GM18511 (cell line): Measurements from ENCODE around the gene SLC41A1.
"Not testable (repeated sequence)": the region's sequence is repeated elsewhere in the genome, so short reads cannot be mapped to it uniquely, and the experiment has no call there.

Experiments used
- ATAC-seq: cut with Tn5 transposase; IDR thresholded peaks from one replicate; pipeline ENCODE4 v1.9.1; 2021; ENCODE audit warnings: mild to moderate bottlenecking, moderate library complexity; ENCODE audit not compliant: unreplicated experiment

Gene SLC41A1

DNA sequence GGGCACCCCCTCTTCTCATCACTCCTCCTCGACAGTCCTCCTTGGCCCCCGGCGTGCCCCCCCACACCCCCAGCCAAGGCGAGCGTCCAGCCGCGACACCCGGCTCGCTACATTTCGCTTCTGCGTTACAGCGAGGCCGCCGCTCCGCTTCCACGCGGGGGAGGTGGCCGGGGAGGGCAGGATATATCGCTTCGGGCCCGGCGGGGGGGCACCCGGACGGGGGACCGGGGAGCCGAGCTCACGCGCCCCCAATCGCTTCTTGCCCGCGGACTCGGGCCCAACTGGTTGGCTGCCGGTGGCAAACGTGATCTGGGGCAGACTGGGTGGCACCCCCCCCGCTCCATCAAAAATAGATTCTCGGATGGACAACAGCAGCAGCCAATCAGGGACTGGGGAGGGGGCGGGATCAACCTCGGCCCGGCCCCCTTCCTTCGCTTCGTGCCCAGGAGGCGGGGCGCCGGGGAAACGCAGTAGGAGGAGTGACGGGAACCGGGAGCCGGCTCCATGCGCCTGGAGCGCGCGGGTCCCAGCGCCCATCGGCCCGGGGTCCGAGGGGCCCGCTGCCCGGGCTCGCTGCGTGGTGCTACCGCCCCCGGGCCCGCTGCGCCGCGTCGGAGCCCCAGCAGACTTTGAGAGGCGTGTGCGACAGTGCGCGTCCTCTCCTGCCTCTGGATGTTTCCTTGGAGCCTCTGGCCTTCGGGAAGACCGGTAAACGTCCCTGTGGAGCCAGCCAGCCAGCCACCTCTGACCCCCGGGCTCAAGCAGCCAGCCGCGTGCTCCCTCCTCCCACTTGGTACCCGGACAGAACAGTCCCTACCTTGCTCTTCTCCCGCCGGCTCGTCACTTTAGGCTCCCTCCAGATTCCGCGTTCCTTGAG is at the start of gene SLC41A1:
Gene SLC41A1, minus strand, starts transcription at position 321 of the 877 bp plus-strand sequence. CDS start 2,757 bp downstream, outside the sequence.
- peak; percentile 91 for ATAC-seq

- ATAC-seq = no peak
These were observed 48.5 kb upstream of the SLC41A1 start for GRCh38 chr1:205861540-205861939.

DNA sequence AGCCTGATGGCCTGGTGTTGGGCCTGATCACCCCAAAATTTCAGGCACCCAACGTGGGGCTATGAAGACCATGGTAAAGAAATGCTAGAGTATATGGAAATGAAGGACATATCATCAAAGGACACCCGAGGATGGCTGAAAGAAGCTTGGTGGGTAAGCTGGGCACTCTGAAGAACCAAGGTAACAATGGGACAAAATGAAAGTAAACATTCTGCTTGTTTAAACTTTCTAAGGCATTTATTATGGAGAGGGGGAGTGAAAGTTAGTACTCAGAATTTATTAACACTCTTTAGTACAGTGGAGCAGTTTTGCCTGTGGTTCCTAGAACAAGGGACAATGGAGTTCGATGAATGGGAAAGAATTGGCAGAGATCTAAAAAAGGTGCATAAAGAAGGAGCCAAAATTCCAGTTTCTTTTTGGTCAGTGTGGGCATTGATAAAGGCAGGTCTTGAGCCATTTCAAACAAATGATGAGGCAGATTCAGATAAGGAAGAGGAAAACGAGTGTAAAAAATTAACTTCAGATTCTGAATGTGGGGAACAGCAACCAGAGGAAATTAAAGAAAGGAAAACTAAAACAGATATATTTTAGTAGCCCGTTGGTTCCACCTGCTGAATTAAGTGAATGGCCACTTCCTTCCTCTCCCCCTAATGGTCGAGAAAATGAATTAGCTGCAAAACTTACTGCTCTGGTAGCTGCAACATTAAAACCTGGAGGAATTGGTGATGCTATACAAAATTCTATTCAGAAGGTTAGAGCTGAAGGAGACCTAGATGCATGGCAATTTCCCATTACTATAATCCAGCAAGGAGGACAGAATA is 45.4 kb upstream of the SLC41A1 start:
- no peak for ATAC-seq

- not testable (repeated sequence) for ATAC-seq
These were observed 44.5 kb upstream of the SLC41A1 start for GRCh38 chr1:205857501-205857900.

- ATAC-seq = no peak
These were observed 43.4 kb upstream of the SLC41A1 start for GRCh38 chr1:205856433-205856832.

DNA sequence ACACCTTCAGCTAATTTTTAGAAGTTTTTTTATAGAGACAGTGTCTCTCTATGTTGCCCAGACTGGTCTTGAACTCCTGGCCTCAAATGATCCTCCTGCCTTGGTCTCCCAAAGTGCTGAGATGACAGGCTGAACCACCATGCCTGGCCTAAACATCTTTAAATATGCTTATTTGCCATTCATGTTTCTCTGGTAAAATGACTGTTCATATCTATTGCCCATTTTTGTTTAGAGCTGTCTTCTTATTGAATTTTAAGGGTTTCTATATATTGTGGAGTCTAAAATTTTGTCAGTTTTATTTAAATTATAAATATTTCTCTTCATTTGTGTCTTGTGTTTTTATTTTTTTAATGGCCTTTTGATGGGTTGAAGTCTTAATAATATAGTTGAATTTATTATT is 40.0 kb upstream of the SLC41A1 start:
- no peak for ATAC-seq

DNA sequence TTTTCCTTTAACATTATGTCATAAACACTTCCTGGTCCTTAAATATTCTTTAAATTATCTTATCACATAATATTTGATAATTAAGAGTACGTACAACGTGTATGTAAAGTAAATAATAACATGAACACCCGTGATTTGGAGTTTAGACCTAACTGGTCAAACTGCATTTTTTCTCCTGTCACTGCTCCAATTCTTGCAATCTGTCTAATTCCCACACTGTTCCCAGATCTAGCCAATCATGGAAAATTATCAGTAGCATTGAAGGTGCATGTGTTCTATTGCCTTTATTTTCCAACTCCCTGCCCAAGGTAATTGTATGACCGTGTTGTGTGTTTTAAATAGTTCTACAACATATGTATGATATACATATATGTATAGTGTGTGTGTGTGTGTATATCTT is 39.0 kb upstream of the SLC41A1 start:
- ATAC-seq = no peak

DNA sequence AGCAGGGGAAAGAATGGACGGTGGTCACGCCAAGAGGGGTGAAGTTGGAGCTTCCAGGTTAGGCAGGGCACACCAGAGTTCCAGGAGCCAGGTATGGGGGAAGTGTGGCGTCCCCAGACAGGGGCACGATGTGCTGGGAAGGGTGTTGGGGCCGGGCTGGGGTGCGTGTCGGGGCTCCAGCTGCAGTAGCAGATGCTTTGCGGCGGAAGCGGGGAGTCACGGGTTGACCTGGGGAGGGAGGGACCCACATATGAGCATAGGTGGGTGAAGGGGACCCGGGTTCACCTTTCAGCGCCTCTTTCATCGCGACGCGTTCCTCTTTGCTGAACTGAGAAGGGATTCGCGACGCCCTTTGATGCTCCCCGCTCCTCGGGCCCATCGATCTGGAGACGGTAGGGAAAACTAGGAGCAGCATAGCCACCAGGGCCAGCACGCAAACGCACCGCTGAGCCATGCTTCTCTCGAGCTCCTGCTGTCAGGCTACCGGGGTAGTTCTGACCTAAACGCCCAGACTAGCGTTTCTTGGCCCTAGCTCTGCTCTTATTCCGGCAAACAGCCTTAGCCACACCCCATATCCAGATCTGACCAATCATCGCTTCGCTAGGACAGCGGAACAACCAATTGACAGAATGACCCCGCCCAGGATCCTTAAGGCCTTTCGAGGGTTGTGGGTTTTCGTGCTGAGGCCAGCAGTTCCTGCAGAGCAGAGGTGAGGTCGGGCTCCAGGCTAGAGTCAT is 36.8 kb upstream of the SLC41A1 start, which contains the start of gene PM20D1:
Gene PM20D1, minus strand, starts transcription at position 514 of the 737 bp plus-strand sequence. Its CDS starts 60 bp downstream, at position 454.
- peak; percentile 82 for ATAC-seq

DNA sequence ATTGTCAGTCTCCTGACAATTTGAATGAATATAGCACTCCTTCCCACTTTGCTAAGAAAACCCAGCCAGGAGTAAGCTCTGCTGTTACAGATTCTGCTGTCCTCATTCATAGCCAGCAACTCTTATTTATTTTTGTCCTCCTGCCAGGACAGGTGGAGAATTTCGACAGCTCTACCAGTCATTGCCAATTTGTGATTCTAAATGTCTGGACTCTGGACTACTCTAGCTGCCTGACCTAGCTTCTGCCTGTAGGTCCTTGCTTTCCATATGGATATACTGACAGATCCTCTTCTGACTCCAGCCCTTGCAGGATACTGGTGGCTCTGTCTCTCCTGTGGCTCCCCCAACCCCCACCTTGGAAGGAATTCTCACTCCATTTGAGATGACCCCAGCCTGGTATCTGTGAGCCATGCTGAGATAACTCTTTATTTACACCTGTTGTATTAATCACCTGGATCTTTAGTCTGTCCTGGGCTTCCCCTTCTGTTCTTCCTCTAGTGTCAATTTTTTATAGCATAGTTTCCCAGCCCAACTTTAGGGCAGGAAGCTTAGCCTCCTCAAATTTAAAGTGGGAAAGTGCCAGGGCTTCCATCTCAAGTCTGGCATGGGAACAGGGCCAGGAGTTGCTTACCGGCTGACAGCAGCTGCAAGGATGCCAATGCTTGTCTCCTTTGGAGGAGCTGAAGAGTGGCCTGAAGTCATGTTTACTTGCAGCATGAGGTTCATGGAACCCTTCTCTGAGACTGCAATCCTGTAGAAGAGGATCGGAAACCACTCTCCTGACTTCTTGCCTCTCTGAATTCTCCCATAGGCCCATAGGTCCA is 30.2 kb upstream of the SLC41A1 start:
- ATAC-seq = no peak

- ATAC-seq = no peak
These were observed 29.2 kb upstream of the SLC41A1 start for GRCh38 chr1:205842229-205842628.

DNA sequence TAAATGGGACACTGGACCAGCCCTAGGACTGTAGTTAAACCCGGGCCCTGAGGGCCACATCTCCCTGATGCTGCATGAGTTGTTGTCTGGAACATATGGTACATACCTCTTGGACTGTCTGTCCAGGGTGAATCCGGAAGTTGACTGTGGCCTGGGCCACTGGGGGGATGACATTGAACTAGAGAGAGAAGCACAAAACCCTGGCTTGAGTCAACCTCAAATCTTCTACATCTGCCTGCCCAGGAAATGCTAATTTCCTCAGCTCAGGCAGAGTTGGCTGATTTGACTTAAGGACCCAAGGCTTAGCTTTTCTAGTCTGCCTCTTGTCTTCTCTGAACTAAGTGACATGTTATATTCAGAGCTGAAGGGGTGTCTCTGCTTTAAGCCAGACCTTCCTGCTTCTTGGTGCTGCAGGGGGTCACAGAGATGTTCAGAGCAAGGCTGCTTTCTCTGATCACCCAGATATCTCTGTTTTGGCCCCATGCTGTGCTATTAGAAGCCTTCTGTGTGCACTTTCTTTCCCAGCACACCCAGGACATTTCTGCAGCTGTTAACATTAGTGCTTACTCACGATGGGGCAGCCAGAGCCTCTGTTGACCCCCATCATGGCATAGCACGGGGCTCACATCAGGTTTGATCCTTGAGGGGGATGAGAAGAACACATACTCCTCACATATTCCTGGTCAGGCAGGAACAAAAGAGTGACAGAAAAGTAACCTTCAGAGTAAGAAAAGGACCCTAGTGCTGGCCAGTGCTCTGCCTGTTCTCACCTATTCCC is 27.3 kb upstream of the SLC41A1 start:
- no peak for ATAC-seq

- ATAC-seq = no peak
These were observed 24.5 kb upstream of the SLC41A1 start for GRCh38 chr1:205837382-205837970.

GRCh38 chr1:205834751-205835150 is 21.8 kb upstream of the SLC41A1 start:
- ATAC-seq = no peak

DNA sequence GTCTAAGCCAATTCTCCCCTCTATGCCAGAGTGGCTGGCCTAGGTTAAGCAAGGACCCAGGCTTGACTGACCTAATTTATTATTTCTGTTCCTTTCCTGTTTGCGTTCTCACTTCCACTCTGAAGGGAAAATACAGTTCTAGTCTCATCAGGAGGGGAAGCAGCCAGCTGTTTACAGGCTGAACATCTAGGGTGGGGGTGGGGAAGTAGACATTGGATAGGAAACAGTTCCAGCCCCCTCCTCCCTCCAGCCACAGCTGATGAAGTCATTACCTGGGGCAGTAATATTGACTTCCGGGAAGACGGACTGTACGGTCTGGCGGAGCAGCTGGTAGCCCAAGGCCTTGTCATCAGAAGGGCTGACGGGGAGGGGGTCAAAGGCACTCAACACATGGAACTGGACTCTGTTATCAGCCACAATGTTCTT is 19.3 kb upstream of the SLC41A1 start:
- ATAC-seq = no peak

GRCh38 chr1:205827623-205828022 is 14.6 kb upstream of the SLC41A1 start:
- ATAC-seq = no peak

DNA sequence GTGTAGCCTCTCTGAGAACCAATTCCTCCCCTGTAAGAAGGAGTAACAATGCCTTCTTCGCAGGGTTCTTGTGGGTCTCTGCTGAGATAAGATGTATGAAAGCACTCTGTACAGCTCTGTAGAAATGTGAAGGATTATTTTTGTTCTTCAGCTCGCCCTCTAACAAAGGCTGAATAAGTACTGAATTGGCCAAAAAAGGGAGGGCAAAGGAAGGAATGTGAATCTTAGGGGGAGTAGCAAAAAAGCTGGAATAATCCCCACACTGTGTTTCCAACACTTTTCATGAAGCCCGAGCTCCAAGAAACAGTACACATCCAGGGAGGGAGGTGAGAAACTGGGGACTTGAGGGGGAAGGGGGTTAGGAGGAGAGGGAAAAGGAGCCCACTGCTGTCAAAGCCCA is 14.0 kb upstream of the SLC41A1 start:
- ATAC-seq = no peak

DNA sequence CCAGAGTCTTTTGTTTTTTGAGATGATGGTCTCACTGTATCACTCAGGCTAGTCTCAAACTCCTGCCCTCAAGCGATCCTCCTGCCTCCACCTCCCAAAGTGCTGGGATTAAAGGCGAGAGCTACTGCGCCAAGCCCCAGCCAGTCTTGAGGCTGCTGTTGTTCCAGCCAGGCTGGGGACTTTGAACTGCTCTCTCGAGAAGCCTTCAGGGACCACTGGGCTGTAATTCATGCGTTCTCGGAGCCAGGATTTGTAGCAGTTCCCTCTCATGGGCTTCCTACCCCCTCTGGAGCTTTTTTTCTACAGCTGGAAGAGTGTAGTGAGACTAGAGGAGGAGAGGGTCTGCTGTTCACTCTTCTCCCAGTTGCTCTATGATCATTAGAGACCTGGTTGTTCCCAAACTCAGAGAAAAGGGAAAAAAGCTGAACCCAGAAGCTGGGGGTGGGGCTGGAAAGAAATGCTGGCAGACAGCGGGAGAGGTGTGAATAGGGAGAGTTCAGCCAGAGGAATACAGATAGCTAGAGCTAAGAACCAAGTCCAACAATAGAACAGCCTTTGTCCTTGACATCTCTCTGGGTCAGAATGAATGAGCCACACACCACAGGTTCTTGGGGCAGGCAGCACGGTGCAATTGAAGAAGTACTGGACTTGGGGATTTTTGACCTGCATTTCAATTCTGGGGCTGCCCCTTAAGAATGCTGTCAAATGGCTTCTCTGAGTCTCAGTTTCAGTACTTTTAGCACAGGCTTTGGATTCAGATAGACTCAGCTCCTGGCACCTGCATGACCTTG is 13.2 kb upstream of the SLC41A1 start:
- no peak for ATAC-seq

GRCh38 chr1:205824180-205824579 is 11.2 kb upstream of the SLC41A1 start:
- ATAC-seq = no peak
